HCT116 (cell line): ENCODE data around the gene OR2J1. TPM values are rescaled to one million over a fixed set of nuclear protein-coding genes. Genes with fewer than 3 reads are reported as not detected.

Experiments used
- ATAC-seq: fragments of 200-7000 bp; cut with Tn5 transposase; 2 replicates; pipeline ENCODE4 v1.9.1; 2020; ENCODE audit warnings: mild to moderate bottlenecking, moderate library complexity
- BruUV-seq: library from RNA; stranded (reverse); fragments of 400-500 nt; replicated peaks from 2 replicates; lab custom pipeline; 2021; lab: Mats Ljungman, UMichigan
- CTCF ChIA-PET: fragments of 300-600 bp; sonication (Branson Sonifier 250); formaldehyde crosslinking; loops from one replicate; lab custom pipeline; 2021; ENCODE audit warnings: antibody characterized with exemption; lab: Charles Lee
- POLR2A ChIA-PET: fragments of 300-600, 350-600 bp; sonication (Branson Sonifier 250); formaldehyde crosslinking; loops from one replicate; lab custom pipeline; 2021; ENCODE audit warnings: antibody characterized with exemption; lab: Charles Lee
- RAD21 ChIA-PET, 2 experiments: fragments of 300-600 bp; sonication (Branson Sonifier 250); formaldehyde crosslinking; loops; one replicate each; lab custom pipeline; 2023; ENCODE audit warnings: low total read pairs in 2 of 2; ENCODE audit not compliant: uncharacterized antibody in 2 of 2, unreplicated experiment in 2 of 2, low non-redundant PET in 1 of 2; lab: Charles Lee
- DNase-seq: peaks from one replicate; pipeline ENCODE4 v3.0.0-alpha.2; 2010; ENCODE audit warnings: low read depth, low spot score
- H2AFZ ChIP-seq: fragments of 200-600 bp; shearing (Covaris generic), sonication (generic); 2 replicates; pipeline ENCODE4 v1.6.1; 2017; ENCODE audit warnings: low read depth, mixed run types, mixed read lengths, antibody characterized with exemption, low read length; ENCODE audit not compliant: poor library complexity, severe bottlenecking
- H3K27ac ChIP-seq: 2 replicates; pipeline ENCODE4 v1.5.1; 2012; ENCODE audit warnings: low read depth, low read length
- H3K27me3 ChIP-seq: fragments of 200-600 bp; sonication (generic); 2 replicates; pipeline ENCODE4 v1.6.1; 2016; ENCODE audit warnings: mixed run types, low read length, mixed read lengths; ENCODE audit not compliant: insufficient read depth
- H3K36me3 ChIP-seq, 2 experiments: fragments of 200-500 bp in 1 of 2; fragments of 200-600 bp in 1 of 2; sonication (Bioruptor generic) in 1 of 2; sonication (generic) in 1 of 2; 2 replicates each; pipeline versions ENCODE4 v1.5.1 to v1.6.1; 2014 to 2016; ENCODE audit warnings: low read length in 2 of 2, inconsistent platforms in 1 of 2, mixed read lengths in 1 of 2, mixed run types in 1 of 2; ENCODE audit not compliant: insufficient read depth in 2 of 2, control insufficient read depth in 1 of 2
- H3K4me1 ChIP-seq, 2 experiments: fragments of 200-600 bp in 1 of 2; sonication (generic) in 1 of 2; 2 replicates each; pipeline versions ENCODE4 v1.5.1 to v1.6.1; 2012 to 2017; ENCODE audit warnings: low read length in 2 of 2, inconsistent platforms in 1 of 2, mild to moderate bottlenecking in 1 of 2, mixed read lengths in 1 of 2, mixed run types in 1 of 2, moderate library complexity in 1 of 2; ENCODE audit not compliant: insufficient read depth in 2 of 2, control insufficient read depth in 1 of 2
- H3K4me2 ChIP-seq: fragments of 200-600 bp; sonication (generic); 2 replicates; pipeline ENCODE4 v1.6.1; 2017; ENCODE audit warnings: mixed run types, low read length, mixed read lengths
- H3K4me3 ChIP-seq, 2 experiments: fragments of 200-600 bp in 1 of 2; sonication (generic) in 1 of 2; replicated peaks in 1 of 2; 2 replicates each; pipeline ENCODE4 v1.5.1; 2011 to 2016; ENCODE audit warnings: low read length in 2 of 2, control low read depth in 1 of 2, low read depth in 1 of 2, mild to moderate bottlenecking in 1 of 2, mixed read lengths in 1 of 2, mixed run types in 1 of 2
- H3K79me2 ChIP-seq: fragments of 200-600 bp; sonication (generic); 2 replicates; pipeline ENCODE4 v1.6.1; 2017; ENCODE audit warnings: mild to moderate bottlenecking, mixed run types, low read length, moderate library complexity, mixed read lengths; ENCODE audit not compliant: insufficient read depth
- H3K9ac ChIP-seq: fragments of 200-600 bp; sonication (generic); 2 replicates; pipeline ENCODE4 v1.6.1; 2016; ENCODE audit warnings: low read length, mixed read lengths
- H3K9me2 ChIP-seq: fragments of 200-600 bp; sonication (generic), shearing (Covaris generic); 2 replicates; pipeline ENCODE4 v1.6.1; 2017; ENCODE audit warnings: mixed run types, mild to moderate bottlenecking, moderate library complexity; ENCODE audit not compliant: insufficient read depth
- H3K9me3 ChIP-seq, 2 experiments: fragments of 200-500 bp in 1 of 2; fragments of 200-600 bp in 1 of 2; sonication (Bioruptor generic) in 1 of 2; sonication (generic) in 1 of 2; 2 replicates each; pipeline ENCODE4 v1.6.1; 2014 to 2017; ENCODE audit warnings: low read length in 2 of 2, mixed read lengths in 2 of 2, inconsistent platforms in 1 of 2, low read depth in 1 of 2, mild to moderate bottlenecking in 1 of 2, mixed run types in 1 of 2, moderate library complexity in 1 of 2; ENCODE audit not compliant: control insufficient read depth in 1 of 2, insufficient read depth in 1 of 2
- H4K20me1 ChIP-seq: fragments of 200-600 bp; sonication (generic), shearing (Covaris generic); 2 replicates; pipeline ENCODE4 v1.6.1; 2017; ENCODE audit warnings: mixed run types, mild to moderate bottlenecking, moderate library complexity; ENCODE audit not compliant: insufficient read depth
- ATF3 ChIP-seq: IDR thresholded peaks from 2 replicates; pipeline ENCODE4 v1.6.1; 2012
- CBX3 ChIP-seq: IDR thresholded peaks from 2 replicates; pipeline ENCODE4 v1.6.1; 2012; ENCODE audit warnings: low read depth
- ELF1 ChIP-seq: IDR thresholded peaks from 2 replicates; pipeline ENCODE4 v1.6.1; 2012; ENCODE audit warnings: low read depth, borderline replicate concordance
- EZH2 ChIP-seq: fragments of 200-600 bp; sonication (generic); IDR thresholded peaks from 2 replicates; pipeline ENCODE4 v1.6.1; 2017; ENCODE audit warnings: antibody characterized with exemption, mixed run types
- EZH2phosphoT487 ChIP-seq: fragments of 200-600 bp; IDR thresholded peaks from 2 replicates; pipeline ENCODE4 v1.6.1; 2018; ENCODE audit warnings: antibody characterized with exemption, borderline replicate concordance
- JUND ChIP-seq: IDR thresholded peaks from 2 replicates; pipeline ENCODE4 v1.6.1; 2012
- TCF7L2 ChIP-seq: IDR thresholded peaks from 2 replicates; pipeline ENCODE4 v1.7.0; 2011; ENCODE audit warnings: borderline replicate concordance, inconsistent platforms; ENCODE audit not compliant: insufficient read depth, insufficient read length; ENCODE audit errors: extremely low read depth
- YY1 ChIP-seq: IDR thresholded peaks from 2 replicates; pipeline ENCODE4 v1.6.1; 2011; ENCODE audit warnings: low read length, low read depth, moderate library complexity, mild to moderate bottlenecking; ENCODE audit not compliant: insufficient replicate concordance; ENCODE audit errors: extremely low read depth
- intact Hi-C: fragments of 100-400 bp; cut with micrococcal nuclease; formaldehyde crosslinking; loops from 2 replicates; pipeline ENCODE4 v1.10.0; 2022
- total RNA-seq: library from RNA; stranded (reverse); gene quantifications from one replicate; pipeline ENCODE4 v1.2.1, GENCODE V29; 2021; ENCODE audit not compliant: unreplicated experiment
- TF ChIP-seq, protein P1 (sequence below), 3 experiments: fragments of 200-600 bp in 1 of 3; sonication (generic) in 1 of 3; IDR thresholded peaks in 2 of 3; conservative IDR thresholded peaks in 1 of 3; 2 replicates each; pipeline ENCODE4 v1.5.1; 2012 to 2017; ENCODE audit warnings: low read depth in 2 of 3, low read length in 2 of 3, antibody characterized with exemption in 1 of 3, borderline replicate concordance in 1 of 3, control low read depth in 1 of 3, mild to moderate bottlenecking in 1 of 3, mixed read lengths in 1 of 3, mixed run types in 1 of 3, moderate library complexity in 1 of 3; ENCODE audit not compliant: insufficient read depth in 1 of 3
- TF ChIP-seq, protein P2 (sequence below): IDR thresholded peaks from 2 replicates; pipeline ENCODE4 v1.6.1; 2012; ENCODE audit warnings: low read depth

The OR2J1 gene
- total RNA-seq, 1 experiment from 2014 or later: not detected

DNA sequence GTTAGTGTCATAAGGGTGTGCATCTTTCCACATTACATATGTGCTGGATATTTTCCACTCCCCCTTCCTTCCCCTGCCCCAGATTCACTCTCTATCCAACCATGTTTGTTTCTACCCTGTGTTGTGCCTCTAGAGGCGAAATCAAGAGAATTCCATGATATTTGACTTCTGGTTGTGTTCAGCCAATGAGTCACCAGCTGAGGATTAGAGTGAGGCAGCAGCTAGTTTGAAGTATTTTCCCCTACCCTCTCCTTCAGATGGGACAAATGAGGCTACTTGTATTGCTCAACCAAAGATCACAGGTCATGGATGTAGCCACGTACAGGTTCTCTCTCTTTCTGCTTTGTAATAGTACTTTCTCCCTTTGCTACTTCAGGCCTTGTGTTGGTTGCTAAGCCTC, 46.9 kb downstream of the OR2J1 start:
- intact Hi-C loops: no loop called here
- Histone ChIP-seq H3K27ac (no peak overlapping the region), H3K9ac (no peak overlapping the region), H4K20me1 (no peaks in the 10 kb centered on the region), H2AFZ (peak overlapping the region; percentile 89), H3K27me3 (no peaks in the 10 kb centered on the region), H3K9me3 (no peaks in the 10 kb centered on the region), H3K4me2 (peak overlapping the region; percentile 28; the same call in 1 of the 2 replicates), H3K9me2 (no peaks in the 10 kb centered on the region), H3K36me3 (no peaks in the 10 kb centered on the region), H3K79me2 (no peaks in the 10 kb centered on the region), H3K4me1 (peaks cover 0 to 13% of the 10 kb centered on the region in 2 experiments; a peak in 2 of 4 replicates), H3K4me3 (no peak overlapping the region)
- CTCF ChIA-PET: no interaction called here
- ATAC-seq (peak; percentile 87), DNase-seq (no peak)
- POLR2A ChIA-PET: no interaction called here
- RAD21 ChIA-PET: no interaction called here
- BruUV-seq: no TSS peak
- TF ChIP-seq, protein P1, sequence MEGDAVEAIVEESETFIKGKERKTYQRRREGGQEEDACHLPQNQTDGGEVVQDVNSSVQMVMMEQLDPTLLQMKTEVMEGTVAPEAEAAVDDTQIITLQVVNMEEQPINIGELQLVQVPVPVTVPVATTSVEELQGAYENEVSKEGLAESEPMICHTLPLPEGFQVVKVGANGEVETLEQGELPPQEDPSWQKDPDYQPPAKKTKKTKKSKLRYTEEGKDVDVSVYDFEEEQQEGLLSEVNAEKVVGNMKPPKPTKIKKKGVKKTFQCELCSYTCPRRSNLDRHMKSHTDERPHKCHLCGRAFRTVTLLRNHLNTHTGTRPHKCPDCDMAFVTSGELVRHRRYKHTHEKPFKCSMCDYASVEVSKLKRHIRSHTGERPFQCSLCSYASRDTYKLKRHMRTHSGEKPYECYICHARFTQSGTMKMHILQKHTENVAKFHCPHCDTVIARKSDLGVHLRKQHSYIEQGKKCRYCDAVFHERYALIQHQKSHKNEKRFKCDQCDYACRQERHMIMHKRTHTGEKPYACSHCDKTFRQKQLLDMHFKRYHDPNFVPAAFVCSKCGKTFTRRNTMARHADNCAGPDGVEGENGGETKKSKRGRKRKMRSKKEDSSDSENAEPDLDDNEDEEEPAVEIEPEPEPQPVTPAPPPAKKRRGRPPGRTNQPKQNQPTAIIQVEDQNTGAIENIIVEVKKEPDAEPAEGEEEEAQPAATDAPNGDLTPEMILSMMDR (IDR thresholded peaks at IDR 0.05 in 2 of 3, conservative IDR thresholded peaks at IDR 0.05 in 1 of 3; ENCODE audit: borderline replicate concordance in 1 of 3, insufficient read depth in 1 of 3, low read depth in 2 of 3, low read length in 2 of 3): 0 out of 6 replicates have a peak, but pooled peaks of 1 of the 3 experiments have one; percentile 17
- 0 out of 2 replicates have a peak, but pooled peaks have one; percentile 12 for TF ChIP-seq JUND
- 0 out of 2 replicates have a peak, but pooled peaks have one; percentile 15 for TF ChIP-seq CBX3
- TF ChIP-seq YY1: no peak

DNA sequence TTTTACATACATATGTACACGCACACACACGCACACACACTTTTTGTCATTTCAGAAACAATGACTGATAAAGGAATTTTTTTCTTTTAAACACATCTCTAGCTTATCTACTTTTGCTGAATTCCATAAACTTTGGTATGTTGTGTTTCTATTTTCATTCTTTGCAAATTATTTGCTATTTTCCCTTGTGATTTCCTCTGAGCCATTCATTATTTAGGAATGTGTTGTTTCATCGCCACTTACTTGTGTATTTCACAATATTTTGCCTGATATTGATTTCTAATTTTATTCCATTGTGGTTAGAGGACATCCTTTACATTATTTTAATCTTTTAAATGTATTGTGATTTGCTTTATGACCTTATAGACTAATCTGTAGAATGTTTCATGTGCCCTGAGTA, 47.8 kb downstream of the OR2J1 start:
- H3K27ac ChIP-seq: no peak overlapping the region
- H3K4me2 ChIP-seq: no peak overlapping the region
- H3K27me3 ChIP-seq: no peaks in the 10 kb centered on the region
- intact Hi-C loops: no loop called here
- H2AFZ ChIP-seq: no peak overlapping the region
- no peaks in the 10 kb centered on the region for H3K36me3 ChIP-seq
- no peak for ATAC-seq
- H3K79me2 ChIP-seq: no peaks in the 10 kb centered on the region
- no peak overlapping the region for H3K9ac ChIP-seq
- peaks cover 0 to 12% of the 10 kb centered on the region in 2 experiments; a peak in 2 of 4 replicates for H3K4me1 ChIP-seq
- no peak for DNase-seq
- H4K20me1 ChIP-seq: no peaks in the 10 kb centered on the region
- no peaks in the 10 kb centered on the region for H3K9me3 ChIP-seq
- H3K9me2 ChIP-seq: no peaks in the 10 kb centered on the region
- ChIA-PET POLR2A (no interaction called here), RAD21 (no interaction called here), CTCF (no interaction called here)
- BruUV-seq: no TSS peak
- no peak overlapping the region for H3K4me3 ChIP-seq
- TF ChIP-seq TCF7L2: no peak
- TF ChIP-seq, protein P2, sequence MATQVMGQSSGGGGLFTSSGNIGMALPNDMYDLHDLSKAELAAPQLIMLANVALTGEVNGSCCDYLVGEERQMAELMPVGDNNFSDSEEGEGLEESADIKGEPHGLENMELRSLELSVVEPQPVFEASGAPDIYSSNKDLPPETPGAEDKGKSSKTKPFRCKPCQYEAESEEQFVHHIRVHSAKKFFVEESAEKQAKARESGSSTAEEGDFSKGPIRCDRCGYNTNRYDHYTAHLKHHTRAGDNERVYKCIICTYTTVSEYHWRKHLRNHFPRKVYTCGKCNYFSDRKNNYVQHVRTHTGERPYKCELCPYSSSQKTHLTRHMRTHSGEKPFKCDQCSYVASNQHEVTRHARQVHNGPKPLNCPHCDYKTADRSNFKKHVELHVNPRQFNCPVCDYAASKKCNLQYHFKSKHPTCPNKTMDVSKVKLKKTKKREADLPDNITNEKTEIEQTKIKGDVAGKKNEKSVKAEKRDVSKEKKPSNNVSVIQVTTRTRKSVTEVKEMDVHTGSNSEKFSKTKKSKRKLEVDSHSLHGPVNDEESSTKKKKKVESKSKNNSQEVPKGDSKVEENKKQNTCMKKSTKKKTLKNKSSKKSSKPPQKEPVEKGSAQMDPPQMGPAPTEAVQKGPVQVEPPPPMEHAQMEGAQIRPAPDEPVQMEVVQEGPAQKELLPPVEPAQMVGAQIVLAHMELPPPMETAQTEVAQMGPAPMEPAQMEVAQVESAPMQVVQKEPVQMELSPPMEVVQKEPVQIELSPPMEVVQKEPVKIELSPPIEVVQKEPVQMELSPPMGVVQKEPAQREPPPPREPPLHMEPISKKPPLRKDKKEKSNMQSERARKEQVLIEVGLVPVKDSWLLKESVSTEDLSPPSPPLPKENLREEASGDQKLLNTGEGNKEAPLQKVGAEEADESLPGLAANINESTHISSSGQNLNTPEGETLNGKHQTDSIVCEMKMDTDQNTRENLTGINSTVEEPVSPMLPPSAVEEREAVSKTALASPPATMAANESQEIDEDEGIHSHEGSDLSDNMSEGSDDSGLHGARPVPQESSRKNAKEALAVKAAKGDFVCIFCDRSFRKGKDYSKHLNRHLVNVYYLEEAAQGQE: no peak
- no peak for TF ChIP-seq EZH2phosphoT487
- no peak for TF ChIP-seq ELF1
- TF ChIP-seq, protein P1 (IDR thresholded peaks at IDR 0.05 in 2 of 3, conservative IDR thresholded peaks at IDR 0.05 in 1 of 3; ENCODE audit: borderline replicate concordance in 1 of 3, insufficient read depth in 1 of 3, low read depth in 2 of 3, low read length in 2 of 3): no peak
- no peak for TF ChIP-seq EZH2
- no peak for TF ChIP-seq CBX3
- TF ChIP-seq ATF3: no peak
